ENCODE measurements around the gene HIP1. TPM values are rescaled to one million over a fixed set of nuclear protein-coding genes. Genes with fewer than 3 reads are reported as not detected.
"Not testable (repeated sequence)": the region's sequence is repeated elsewhere in the genome, so short reads cannot be mapped to it uniquely, and the experiment has no call there.

The HIP1 gene
- polyA plus RNA-seq, 3 donors: 4.3 to 14.8 (median 5.3) TPM

GRCh38 chr7:75637854-75638593 is 100.7 kb downstream of the HIP1 start:
- WGBS (ENCODE audit: insufficient coverage): 60% methylated on average over 4 of the region's 14 CpGs
- H3K36me3 Mint-ChIP-seq: peaks cover 6 to 11% of the 10 kb centered on the region in 2 donors
- H3K4me3 ChIP-seq (replicated peaks in 1 of 3; ENCODE audit: low read depth in 2 of 3, low read length in 3 of 3): peak overlapping the region; percentile 60 to 85 (median 80)
- peaks cover 22 to 35% of the 10 kb centered on the region in 2 donors for H3K4me1 ChIP-seq (ENCODE audit: control insufficient read depth in 1 of 2, insufficient read depth in 2 of 2, low read length in 2 of 2)
- H3K79me2 ChIP-seq (ENCODE audit: insufficient read depth, low read length): peaks cover 16% of the 10 kb centered on the region
- no peak for DNase-seq
- peaks cover 33% of the 10 kb centered on the region for H3K4me1 Mint-ChIP-seq
- H3K27ac Mint-ChIP-seq: peak overlapping the region in 5 of 7 donors; percentile 0 to 82 (median 74)
- peak overlapping the region in 1 of 2 donors; percentile 59 for H3K27ac ChIP-seq (ENCODE audit: low read depth in 1 of 2, low read length in 2 of 2)
- no peaks in the 10 kb centered on the region for H4K20me1 ChIP-seq (ENCODE audit: insufficient read depth, low read length)
- peaks cover 0 to 5% of the 10 kb centered on the region in 2 donors for H3K36me3 ChIP-seq (replicated peaks in 1 of 2; ENCODE audit: control insufficient read depth in 1 of 2, insufficient read depth in 2 of 2, low read length in 2 of 2)
- H3K27me3 ChIP-seq (ENCODE audit: control insufficient read depth in 2 of 2, insufficient read depth in 2 of 2, low read length in 2 of 2): no peaks in the 10 kb centered on the region
- no peak for TF ChIP-seq CTCF (IDR thresholded peaks at IDR 0.05)
- intact Hi-C loops (cut with micrococcal nuclease): no loop called here
- H3K27me3 Mint-ChIP-seq (ENCODE audit: low read depth in 3 of 3): peaks cover 0 to 5% (median 0%) of the 10 kb centered on the region in 3 donors
- peak overlapping the region; percentile 75 for H3K9ac ChIP-seq (ENCODE audit: insufficient read depth, low read length, poor library complexity, severe bottlenecking)
- H3K4me3 Mint-ChIP-seq: peak overlapping the region; percentile 78 to 92
- peak overlapping the region; percentile 73 for H3K4me2 ChIP-seq (replicated peaks; ENCODE audit: extremely low read depth, low read length, poor library complexity, severe bottlenecking)
- no peaks in the 10 kb centered on the region for H3K9me3 ChIP-seq (replicated peaks in 1 of 2; ENCODE audit: control insufficient read depth in 1 of 2, insufficient read depth in 1 of 2, low read length in 2 of 2)
- no peaks in the 10 kb centered on the region for H3K9me3 Mint-ChIP-seq
- H2AFZ ChIP-seq (ENCODE audit: insufficient read depth, low read depth, low read length, poor library complexity, severe bottlenecking): peak overlapping the region; percentile 86

GRCh38 chr7:75635036-75635435 is 103.7 kb downstream of the HIP1 start:
- intact Hi-C loops (cut with micrococcal nuclease): no loop called here
- Histone ChIP-seq H3K79me2 (ENCODE audit: insufficient read depth, low read length) (peaks cover 19% of the 10 kb centered on the region), H3K9me3 (replicated peaks in 1 of 2; ENCODE audit: control insufficient read depth in 1 of 2, insufficient read depth in 1 of 2, low read length in 2 of 2) (no peaks in the 10 kb centered on the region), H3K4me1 (ENCODE audit: control insufficient read depth in 1 of 2, insufficient read depth in 2 of 2, low read length in 2 of 2) (peaks cover 32 to 52% of the 10 kb centered on the region in 2 donors), H3K9ac (ENCODE audit: insufficient read depth, low read length, poor library complexity, severe bottlenecking) (no peak overlapping the region), H4K20me1 (ENCODE audit: insufficient read depth, low read length) (no peaks in the 10 kb centered on the region), H2AFZ (ENCODE audit: insufficient read depth, low read depth, low read length, poor library complexity, severe bottlenecking) (no peak overlapping the region), H3K27me3 (ENCODE audit: control insufficient read depth in 2 of 2, insufficient read depth in 2 of 2, low read length in 2 of 2) (no peaks in the 10 kb centered on the region), H3K4me2 (replicated peaks; ENCODE audit: extremely low read depth, low read length, poor library complexity, severe bottlenecking) (no peak overlapping the region), H3K36me3 (replicated peaks in 1 of 2; ENCODE audit: control insufficient read depth in 1 of 2, insufficient read depth in 2 of 2, low read length in 2 of 2) (peaks cover 0 to 5% of the 10 kb centered on the region in 2 donors), H3K4me3 (replicated peaks in 1 of 3; ENCODE audit: low read depth in 2 of 3, low read length in 3 of 3) (no peak overlapping the region), H3K27ac (ENCODE audit: low read depth in 1 of 2, low read length in 2 of 2) (no peak overlapping the region)
- no peak for DNase-seq
- Mint-ChIP-seq H3K9me3 (no peaks in the 10 kb centered on the region), H3K27ac (no peak overlapping the region), H3K4me3 (no peak overlapping the region), H3K4me1 (peaks cover 50% of the 10 kb centered on the region), H3K27me3 (ENCODE audit: low read depth in 3 of 3) (peaks cover 0 to 5% (median 0%) of the 10 kb centered on the region in 3 donors), H3K36me3 (peaks cover 9 to 21% of the 10 kb centered on the region in 2 donors)
- TF ChIP-seq CTCF (IDR thresholded peaks at IDR 0.05): no peak
- WGBS (ENCODE audit: insufficient coverage): 90% methylated on average over 4 of the region's 5 CpGs

GRCh38 chr7:75632587-75632986 is 106.2 kb downstream of the HIP1 start:
- H4K20me1 ChIP-seq (ENCODE audit: insufficient read depth, low read length): not testable (repeated sequence)

More at GRCh38 chr7:75632587-75632986, 106.2 kb downstream of the HIP1 start:
- intact Hi-C loops (cut with micrococcal nuclease); H3K9me3 ChIP-seq (replicated peaks in 1 of 2; ENCODE audit: control insufficient read depth in 1 of 2, insufficient read depth in 1 of 2, low read length in 2 of 2); H3K27me3 ChIP-seq (ENCODE audit: control insufficient read depth in 2 of 2, insufficient read depth in 2 of 2, low read length in 2 of 2); H3K27ac ChIP-seq (ENCODE audit: low read depth in 1 of 2, low read length in 2 of 2); H2AFZ ChIP-seq (ENCODE audit: insufficient read depth, low read depth, low read length, poor library complexity, severe bottlenecking); H3K27me3 Mint-ChIP-seq (ENCODE audit: low read depth in 3 of 3); H3K9ac ChIP-seq (ENCODE audit: insufficient read depth, low read length, poor library complexity, severe bottlenecking); H3K4me2 ChIP-seq (replicated peaks; ENCODE audit: extremely low read depth, low read length, poor library complexity, severe bottlenecking); H3K36me3 ChIP-seq (replicated peaks in 1 of 2; ENCODE audit: control insufficient read depth in 1 of 2, insufficient read depth in 2 of 2, low read length in 2 of 2); H3K4me3 ChIP-seq (replicated peaks in 1 of 3; ENCODE audit: low read depth in 2 of 3, low read length in 3 of 3); DNase-seq; H3K27ac Mint-ChIP-seq; H3K4me3 Mint-ChIP-seq: not testable (repeated sequence)
- WGBS (ENCODE audit: insufficient coverage): 100% methylated on average over 1 of the region's 6 CpGs
- Histone ChIP-seq H3K79me2 (ENCODE audit: insufficient read depth, low read length) (peaks cover 17% of the 10 kb centered on the region), H3K4me1 (ENCODE audit: control insufficient read depth in 1 of 2, insufficient read depth in 2 of 2, low read length in 2 of 2) (peaks cover 16 to 32% of the 10 kb centered on the region in 2 donors)
- Mint-ChIP-seq H3K9me3 (peaks cover 5 to 13% (median 10%) of the 10 kb centered on the region in 7 donors), H3K36me3 (peaks cover 18 to 42% of the 10 kb centered on the region in 2 donors), H3K4me1 (peaks cover 33% of the 10 kb centered on the region)
